AG08395 (cell line): ENCODE results near the gene GPM6B.
"Not testable (repeated sequence)": the region's sequence is repeated elsewhere in the genome, so short reads cannot be mapped to it uniquely, and the experiment has no call there.

Experiments
- DNase-seq: peaks from one replicate; pipeline ENCODE4 v3.0.0; 2012; ENCODE audit warnings: mixed read lengths, low spot score

GPM6B gene

DNA sequence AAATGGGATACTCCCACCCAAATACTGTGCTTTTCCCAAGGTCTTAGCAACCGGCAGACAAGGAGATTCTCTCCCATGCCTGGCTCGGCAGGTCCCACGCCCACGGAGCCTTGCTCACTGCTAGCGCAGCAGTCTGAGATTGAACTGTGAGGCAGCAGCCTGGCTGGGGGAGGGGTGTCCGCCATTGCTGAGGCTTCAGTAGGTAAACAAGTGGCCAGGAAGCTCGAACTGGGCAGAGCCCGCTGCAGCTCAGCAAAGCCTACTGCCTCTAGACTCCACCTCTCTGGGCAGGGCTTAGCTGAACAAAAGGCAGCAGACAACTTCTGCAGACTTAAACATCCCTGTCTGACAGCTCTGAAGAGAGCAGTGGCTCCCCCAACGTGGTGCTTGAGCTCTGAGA is 92.0 kb downstream of the GPM6B start:
- DNase-seq: not testable (repeated sequence)

DNA sequence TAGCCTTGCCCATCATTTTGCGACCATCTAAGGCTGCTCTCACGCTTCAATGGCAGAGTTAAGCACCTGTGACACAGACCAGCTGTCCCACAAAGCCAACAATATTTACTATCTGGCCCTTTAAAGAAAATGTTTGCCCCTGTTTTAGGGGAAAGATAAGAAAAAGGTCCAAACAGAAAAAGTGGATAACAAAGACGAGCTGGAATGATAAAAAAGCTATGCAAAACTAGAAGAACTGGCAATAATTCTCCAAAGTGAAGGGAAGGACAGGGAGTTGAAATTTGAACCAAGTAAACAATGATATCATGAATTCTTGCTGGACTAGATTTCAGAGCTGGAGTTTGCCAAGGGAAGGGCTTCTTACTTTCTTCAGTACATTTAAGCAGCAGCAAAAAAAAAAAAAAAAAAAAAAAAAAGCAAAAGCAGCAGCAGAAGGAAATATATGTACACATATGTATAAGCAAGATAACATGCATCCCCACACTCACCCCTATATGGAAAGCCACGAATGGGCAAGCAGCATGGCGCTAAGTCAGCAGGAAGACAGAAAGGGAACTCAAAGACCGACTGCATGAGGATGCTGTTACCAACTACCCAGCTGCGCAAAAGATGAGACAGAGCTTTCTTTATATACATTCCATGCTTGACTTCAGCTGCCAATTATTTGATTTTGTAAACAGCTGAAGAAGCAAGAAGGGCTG is 94.9 kb downstream of the GPM6B start:
- DNase-seq: no peak

DNA sequence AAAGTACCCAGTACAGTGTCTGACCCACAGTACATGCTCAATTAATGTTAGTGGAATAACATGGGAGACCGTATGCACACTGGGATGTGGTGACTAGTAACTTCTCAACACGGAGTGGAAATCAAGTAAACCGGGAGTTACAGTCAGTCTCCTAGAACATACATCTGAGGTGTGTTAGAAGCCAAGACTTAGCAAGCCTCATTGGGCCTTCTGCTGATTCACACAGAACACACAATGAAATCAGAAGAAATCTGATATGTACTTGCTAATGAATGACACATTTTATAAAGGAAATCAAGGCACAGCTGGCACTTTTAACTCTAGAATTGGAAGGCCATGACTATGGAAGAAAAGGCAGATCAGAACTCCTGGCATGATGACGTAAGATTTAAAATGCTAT is 95.5 kb downstream of the GPM6B start:
- DNase-seq: no peak
